GM21786 (cell line): Measurements from ENCODE around the gene SNAP23.

Source experiments
- ATAC-seq: cut with Tn5 transposase; IDR thresholded peaks from one replicate; pipeline ENCODE4 v1.9.1; 2021; ENCODE audit not compliant: unreplicated experiment

Gene SNAP23

GRCh38 chr15:42495361-42496212, at the start of gene SNAP23:
SNAP23 (plus strand) TSS chr15:42495634; CDS start chr15:42511847, 16,213 bp downstream.
- ATAC-seq, result peak; percentile 70

- no peak for ATAC-seq
Observed at GRCh38 chr15:42447599-42447998, 47.8 kb upstream of the SNAP23 start.

- ATAC-seq, result no peak
Observed at GRCh38 chr15:42448281-42448680, 47.2 kb upstream of the SNAP23 start.

- ATAC-seq, result no peak
Observed at GRCh38 chr15:42449770-42450424, 45.5 kb upstream of the SNAP23 start.

- no peak for ATAC-seq
Observed at GRCh38 chr15:42450425-42450790, 45.0 kb upstream of the SNAP23 start.

GRCh38 chr15:42453826-42454225, 41.6 kb upstream of the SNAP23 start:
- ATAC-seq, result no peak

GRCh38 chr15:42456531-42456930, 38.9 kb upstream of the SNAP23 start:
- ATAC-seq, result no peak

- no peak for ATAC-seq
Observed at GRCh38 chr15:42456971-42457370, 38.5 kb upstream of the SNAP23 start.

- peak; percentile 72 for ATAC-seq
Observed at GRCh38 chr15:42457445-42458442, 37.7 kb upstream of the SNAP23 start.

- no peak for ATAC-seq
Observed at GRCh38 chr15:42461261-42461660, 34.2 kb upstream of the SNAP23 start.

GRCh38 chr15:42465520-42466259, 29.7 kb upstream of the SNAP23 start:
- ATAC-seq, result no peak

GRCh38 chr15:42471002-42471401, 24.4 kb upstream of the SNAP23 start:
- no peak for ATAC-seq

GRCh38 chr15:42474827-42475226, 20.6 kb upstream of the SNAP23 start:
- ATAC-seq, result no peak

- ATAC-seq, result no peak
Observed at GRCh38 chr15:42482701-42483100, 12.7 kb upstream of the SNAP23 start.

GRCh38 chr15:42483677-42484076, 11.8 kb upstream of the SNAP23 start:
- no peak for ATAC-seq

- ATAC-seq, result no peak
Observed at GRCh38 chr15:42490291-42490670, 5.2 kb upstream of the SNAP23 start.

GRCh38 chr15:42490671-42491538, 4.5 kb upstream of the SNAP23 start, which contains the start of gene ZNF106:
ZNF106 (minus strand) TSS chr15:42491141; CDS start chr15:42472289, 18,852 bp downstream.
- no peak for ATAC-seq

- no peak for ATAC-seq
Observed at GRCh38 chr15:42491539-42492225, 3.8 kb upstream of the SNAP23 start.

GRCh38 chr15:42493679-42494078, 1.8 kb upstream of the SNAP23 start:
- no peak for ATAC-seq
